HEK293 (cell line): ENCODE data around the gene RPL9.
"Not testable (repeated sequence)": the region's sequence is repeated elsewhere in the genome, so short reads cannot be mapped to it uniquely, and the experiment has no call there.

Experiments
- CTCF ChIA-PET: fragments of 350-600 bp; formaldehyde crosslinking; extraction: SDS; loops from one replicate; lab custom pipeline; 2021; ENCODE audit warnings: antibody characterized with exemption; lab: Yijun Ruan, JAX
- POLR2A ChIA-PET: fragments of 300-600 bp; formaldehyde crosslinking; extraction: SDS; loops from one replicate; lab custom pipeline; 2020; ENCODE audit warnings: antibody characterized with exemption, inconsistent platforms; lab: Yijun Ruan, JAX
- H3K27ac ChIP-seq: fragments of 200-500 bp; sonication (Bioruptor generic); 2 replicates; pipeline ENCODE4 v1.5.1; 2014; ENCODE audit warnings: low read depth, low read length, control low read depth, inconsistent platforms; ENCODE audit errors: extremely low read depth
- H3K36me3 ChIP-seq, 2 experiments: fragments of 200-500 bp in 1 of 2; sonication (Bioruptor generic) in 1 of 2; 1 replicate in 1 of 2; 2 replicates in 1 of 2; pipeline ENCODE4 v1.5.1; 2014 to 2017; ENCODE audit warnings: inconsistent platforms in 2 of 2, low read length in 2 of 2; ENCODE audit not compliant: control insufficient read depth in 2 of 2, insufficient read depth in 1 of 2
- H3K4me1 ChIP-seq: fragments of 200-500 bp; sonication (Bioruptor generic); 2 replicates; pipeline ENCODE4 v1.5.1; 2014; ENCODE audit warnings: mild to moderate bottlenecking, low read length, inconsistent platforms; ENCODE audit not compliant: control insufficient read depth, insufficient read depth
- H3K4me3 ChIP-seq: 2 replicates; pipeline ENCODE4 v1.5.1; 2011; ENCODE audit warnings: low read depth, mild to moderate bottlenecking, control low read depth, low read length, moderate library complexity
- H3K9me3 ChIP-seq: fragments of 200-500 bp; sonication (Bioruptor generic); 2 replicates; pipeline ENCODE4 v1.5.1; 2014; ENCODE audit warnings: low read depth, low read length, inconsistent platforms; ENCODE audit not compliant: control insufficient read depth, insufficient read depth
- BCL6B ChIP-seq: fragments of 450-650 bp; formaldehyde crosslinking; IDR thresholded peaks from 2 replicates; pipeline ENCODE4 v1.5.1; 2017; ENCODE audit warnings: missing biosample characterization, missing genetic modification characterization
- HOXD13 ChIP-seq: sonication (generic); formaldehyde crosslinking; IDR thresholded peaks from 2 replicates; pipeline ENCODE4 v1.8.0; 2022; ENCODE audit warnings: missing genetic modification reagents, borderline replicate concordance
- KLF17 ChIP-seq: fragments of 450-650 bp; formaldehyde crosslinking; IDR thresholded peaks from 2 replicates; pipeline ENCODE4 v1.5.1; 2016; ENCODE audit warnings: missing biosample characterization, missing genetic modification characterization
- PBX3 ChIP-seq: sonication (generic); formaldehyde crosslinking; IDR thresholded peaks from 2 replicates; pipeline ENCODE4 v1.8.1; 2022; ENCODE audit warnings: mild to moderate bottlenecking, moderate library complexity, missing genetic modification reagents
- PRDM2 ChIP-seq: fragments of 450-650 bp; formaldehyde crosslinking; IDR thresholded peaks from 2 replicates; pipeline ENCODE4 v1.5.1; 2016; ENCODE audit warnings: missing biosample characterization, missing genetic modification characterization, borderline replicate concordance
- SETDB1 ChIP-seq: IDR thresholded peaks from one replicate; pipeline ENCODE4 v1.6.1; 2017; ENCODE audit warnings: mild to moderate bottlenecking, low read length, moderate library complexity, mixed read lengths; ENCODE audit not compliant: insufficient read length
- TCF7L2 ChIP-seq: IDR thresholded peaks from 2 replicates; pipeline ENCODE4 v1.6.1; 2011; ENCODE audit warnings: low read depth, mild to moderate bottlenecking, inconsistent platforms, low read length, moderate library complexity, borderline replicate concordance
- ZBTB48 ChIP-seq: fragments of 450-650 bp; formaldehyde crosslinking; IDR thresholded peaks from 2 replicates; pipeline ENCODE4 v1.5.1; 2016; ENCODE audit warnings: missing biosample characterization, missing genetic modification characterization
- ZNF223 ChIP-seq: fragments of 450-650 bp; formaldehyde crosslinking; IDR thresholded peaks from 2 replicates; pipeline ENCODE4 v1.5.1; 2016; ENCODE audit warnings: missing biosample characterization, missing genetic modification characterization
- ZNF239 ChIP-seq: fragments of 450-650 bp; formaldehyde crosslinking; IDR thresholded peaks from 2 replicates; pipeline ENCODE4 v1.5.1; 2016; ENCODE audit warnings: missing biosample characterization, missing genetic modification characterization
- ZNF24 ChIP-seq: fragments of 450-650 bp; formaldehyde crosslinking; IDR thresholded peaks from 2 replicates; pipeline ENCODE4 v1.5.1; 2016; ENCODE audit warnings: missing biosample characterization, missing genetic modification characterization
- ZNF248 ChIP-seq: fragments of 450-650 bp; formaldehyde crosslinking; IDR thresholded peaks from 2 replicates; pipeline ENCODE4 v1.5.1; 2017; ENCODE audit warnings: missing biosample characterization, missing genetic modification characterization
- ZNF292 ChIP-seq: fragments of 450-650 bp; formaldehyde crosslinking; IDR thresholded peaks from 2 replicates; pipeline ENCODE4 v1.5.1; 2016; ENCODE audit warnings: low read depth, missing biosample characterization, missing genetic modification characterization, borderline replicate concordance
- ZNF366 ChIP-seq: fragments of 450-650 bp; formaldehyde crosslinking; conservative IDR thresholded peaks from 2 replicates; pipeline ENCODE4 v1.5.1; 2016; ENCODE audit warnings: missing biosample characterization, missing genetic modification characterization
- ZNF404 ChIP-seq: fragments of 450-650 bp; formaldehyde crosslinking; IDR thresholded peaks from 2 replicates; pipeline ENCODE4 v1.5.1; 2017; ENCODE audit warnings: missing biosample characterization, missing genetic modification characterization
- ZNF433 ChIP-seq: fragments of 450-650 bp; formaldehyde crosslinking; IDR thresholded peaks from 2 replicates; pipeline ENCODE4 v1.5.1; 2016; ENCODE audit warnings: missing biosample characterization, missing genetic modification characterization, low read depth
- ZNF555 ChIP-seq: fragments of 450-650 bp; formaldehyde crosslinking; conservative IDR thresholded peaks from 2 replicates; pipeline ENCODE4 v1.5.1; 2017; ENCODE audit warnings: missing biosample characterization, mild to moderate bottlenecking, missing genetic modification characterization, inconsistent platforms
- ZNF621 ChIP-seq: fragments of 450-650 bp; formaldehyde crosslinking; IDR thresholded peaks from 2 replicates; pipeline ENCODE4 v1.5.1; 2017; ENCODE audit warnings: missing biosample characterization, missing genetic modification characterization
- ZNF707 ChIP-seq: fragments of 450-650 bp; formaldehyde crosslinking; IDR thresholded peaks from 2 replicates; pipeline ENCODE4 v1.5.1; 2016; ENCODE audit warnings: missing biosample characterization, missing genetic modification characterization
- ZSCAN4 ChIP-seq: fragments of 450-650 bp; formaldehyde crosslinking; IDR thresholded peaks from 2 replicates; pipeline ENCODE4 v1.5.1; 2017; ENCODE audit warnings: missing biosample characterization, missing genetic modification characterization

RPL9 gene

GRCh38 chr4:39504538-39504937 lies 45.8 kb upstream of the RPL9 start:
- POLR2A ChIA-PET: no interaction called here
- H3K9me3 ChIP-seq: no peaks in the 10 kb centered on the region
- no peak for TF ChIP-seq ZNF707 (tag by site-specific recombination)
- no peak for TF ChIP-seq ZNF239 (tag by site-specific recombination)
- TF ChIP-seq ZNF404 (tag by site-specific recombination): no peak
- no peak for TF ChIP-seq ZNF292
- no peak for TF ChIP-seq ZBTB48 (tag by site-specific recombination)
- no peak for TF ChIP-seq PBX3 (CRISPR knock-in tag)
- TF ChIP-seq SETDB1: no peak
- no peak for TF ChIP-seq ZNF555 (tag by site-specific recombination)
- TF ChIP-seq HOXD13: no peak
- no peak for TF ChIP-seq BCL6B (tag by site-specific recombination)
- no peak for TF ChIP-seq KLF17 (tag by site-specific recombination)
- no peak for TF ChIP-seq ZNF223
- TF ChIP-seq TCF7L2: no peak
- no peak for TF ChIP-seq ZNF433
- no peak for TF ChIP-seq ZNF248 (tag by site-specific recombination)
- TF ChIP-seq ZNF24 (tag by site-specific recombination): no peak
- TF ChIP-seq, all 188 proteins: peak for 0

GRCh38 chr4:39502664-39503035 lies 43.9 kb upstream of the RPL9 start:
- H3K4me1 ChIP-seq, POLR2A ChIA-PET, H3K4me3 ChIP-seq, H3K9me3 ChIP-seq, CTCF ChIA-PET, H3K27ac ChIP-seq: not testable (repeated sequence)
- H3K36me3 ChIP-seq: peaks cover 11 to 66% of the 10 kb centered on the region in 2 experiments

More at GRCh38 chr4:39504538-39504937, 45.8 kb upstream of the RPL9 start:
- CTCF ChIA-PET: no interaction called here
- Histone ChIP-seq H3K4me1 (no peaks in the 10 kb centered on the region), H3K4me3 (no peak overlapping the region), H3K27ac (no peak overlapping the region), H3K36me3 (peaks cover 16 to 74% of the 10 kb centered on the region in 2 experiments)

GRCh38 chr4:39502019-39502663 lies 43.4 kb upstream of the RPL9 start:
- Histone ChIP-seq H3K9me3 (no peaks in the 10 kb centered on the region), H3K4me1 (no peaks in the 10 kb centered on the region), H3K36me3 (peaks cover 11 to 62% of the 10 kb centered on the region in 2 experiments), H3K4me3 (no peak overlapping the region), H3K27ac (no peak overlapping the region)
- ChIA-PET POLR2A (no interaction called here), CTCF (no interaction called here)
- no peak for TF ChIP-seq ZSCAN4
- no peak for TF ChIP-seq PRDM2 (tag by site-specific recombination)
- TF ChIP-seq ZNF621 (tag by site-specific recombination): no peak
- no peak for TF ChIP-seq PBX3 (CRISPR knock-in tag)
- no peak for TF ChIP-seq ZNF366 (tag by site-specific recombination)
